Nephron progenitor cell (in vitro differentiated cells): ENCODE measurements around the gene MNS1.

Experiments used
- DNase-seq: peaks from one replicate; pipeline ENCODE4 v3.0.0; 2021
- H3K27ac Mint-ChIP-seq: 2 replicates; pipeline ENCODE4 v1.8.0; 2021; ENCODE audit warnings: mild to moderate bottlenecking, moderate library complexity, mixed read lengths
- H3K27me3 Mint-ChIP-seq: 2 replicates; pipeline ENCODE4 v1.8.0; 2021; ENCODE audit warnings: mild to moderate bottlenecking, low read depth, mixed read lengths; ENCODE audit not compliant: poor library complexity
- H3K36me3 Mint-ChIP-seq: 2 replicates; pipeline ENCODE4 v1.8.0; 2021; ENCODE audit warnings: low read depth, mixed read lengths
- H3K4me1 Mint-ChIP-seq: 2 replicates; pipeline ENCODE4 v1.8.0; 2021; ENCODE audit warnings: mixed read lengths
- H3K4me3 Mint-ChIP-seq: 2 replicates; pipeline ENCODE4 v1.8.0; 2021; ENCODE audit warnings: mild to moderate bottlenecking, moderate library complexity, mixed read lengths
- H3K9me3 Mint-ChIP-seq: 2 replicates; pipeline ENCODE4 v1.8.0; 2021; ENCODE audit warnings: mild to moderate bottlenecking, moderate library complexity, mixed read lengths
- TF ChIP-seq, protein P1 (sequence below): fragments of 200-600 bp; sonication (generic); IDR thresholded peaks from 2 replicates; pipeline ENCODE4 v1.5.0; 2021; ENCODE audit warnings: antibody characterized with exemption

The MNS1 gene

GRCh38 chr15:56385908-56386307, 79.0 kb downstream of the MNS1 start:
- no peaks in the 10 kb centered on the region for H3K27me3 Mint-ChIP-seq
- no peak for DNase-seq
- no peak overlapping the region for H3K27ac Mint-ChIP-seq
- H3K4me1 Mint-ChIP-seq = no peaks in the 10 kb centered on the region
- TF ChIP-seq, protein P1, sequence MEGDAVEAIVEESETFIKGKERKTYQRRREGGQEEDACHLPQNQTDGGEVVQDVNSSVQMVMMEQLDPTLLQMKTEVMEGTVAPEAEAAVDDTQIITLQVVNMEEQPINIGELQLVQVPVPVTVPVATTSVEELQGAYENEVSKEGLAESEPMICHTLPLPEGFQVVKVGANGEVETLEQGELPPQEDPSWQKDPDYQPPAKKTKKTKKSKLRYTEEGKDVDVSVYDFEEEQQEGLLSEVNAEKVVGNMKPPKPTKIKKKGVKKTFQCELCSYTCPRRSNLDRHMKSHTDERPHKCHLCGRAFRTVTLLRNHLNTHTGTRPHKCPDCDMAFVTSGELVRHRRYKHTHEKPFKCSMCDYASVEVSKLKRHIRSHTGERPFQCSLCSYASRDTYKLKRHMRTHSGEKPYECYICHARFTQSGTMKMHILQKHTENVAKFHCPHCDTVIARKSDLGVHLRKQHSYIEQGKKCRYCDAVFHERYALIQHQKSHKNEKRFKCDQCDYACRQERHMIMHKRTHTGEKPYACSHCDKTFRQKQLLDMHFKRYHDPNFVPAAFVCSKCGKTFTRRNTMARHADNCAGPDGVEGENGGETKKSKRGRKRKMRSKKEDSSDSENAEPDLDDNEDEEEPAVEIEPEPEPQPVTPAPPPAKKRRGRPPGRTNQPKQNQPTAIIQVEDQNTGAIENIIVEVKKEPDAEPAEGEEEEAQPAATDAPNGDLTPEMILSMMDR = no peak
- peaks cover 22% of the 10 kb centered on the region for H3K9me3 Mint-ChIP-seq
- H3K4me3 Mint-ChIP-seq = no peak overlapping the region
- peaks cover 49% of the 10 kb centered on the region for H3K36me3 Mint-ChIP-seq

GRCh38 chr15:56383010-56383409, 81.9 kb downstream of the MNS1 start:
- TF ChIP-seq, protein P1 = no peak
- DNase-seq = no peak
- H3K4me1 Mint-ChIP-seq = no peaks in the 10 kb centered on the region
- no peak overlapping the region for H3K27ac Mint-ChIP-seq
- H3K36me3 Mint-ChIP-seq = peaks cover 73% of the 10 kb centered on the region
- H3K4me3 Mint-ChIP-seq = no peak overlapping the region
- no peaks in the 10 kb centered on the region for H3K27me3 Mint-ChIP-seq
- peaks cover 50% of the 10 kb centered on the region for H3K9me3 Mint-ChIP-seq
